Fibroblast of villous mesenchyme (primary cell): ENCODE measurements around the gene ASF1B. TPM values are rescaled to one million over a fixed set of nuclear protein-coding genes. Genes with fewer than 3 reads are reported as not detected.
"Not testable (repeated sequence)": the region's sequence is repeated elsewhere in the genome, so short reads cannot be mapped to it uniquely, and the experiment has no call there.

Experiments
- DNase-seq: peaks from one replicate; pipeline ENCODE4 v3.0.0-alpha.2; 2010; ENCODE audit warnings: low read depth
- H3K4me3 ChIP-seq: 2 replicates; pipeline ENCODE4 v1.5.1; 2011; ENCODE audit warnings: low read depth, mild to moderate bottlenecking, low read length
- total RNA-seq: library from RNA; depleted of rRNA; stranded (reverse); fragments of >200 nt; gene quantifications from 2 replicates; pipeline ENCODE4 v1.2.3, GENCODE V29; 2012
- TF ChIP-seq, protein P1 (sequence below): IDR thresholded peaks from 2 replicates; pipeline ENCODE4 v1.5.1; 2012; ENCODE audit warnings: low read depth, mild to moderate bottlenecking, low read length; ENCODE audit not compliant: insufficient read depth

The ASF1B gene
- total RNA-seq, 1 donor = 8.2 TPM

DNA sequence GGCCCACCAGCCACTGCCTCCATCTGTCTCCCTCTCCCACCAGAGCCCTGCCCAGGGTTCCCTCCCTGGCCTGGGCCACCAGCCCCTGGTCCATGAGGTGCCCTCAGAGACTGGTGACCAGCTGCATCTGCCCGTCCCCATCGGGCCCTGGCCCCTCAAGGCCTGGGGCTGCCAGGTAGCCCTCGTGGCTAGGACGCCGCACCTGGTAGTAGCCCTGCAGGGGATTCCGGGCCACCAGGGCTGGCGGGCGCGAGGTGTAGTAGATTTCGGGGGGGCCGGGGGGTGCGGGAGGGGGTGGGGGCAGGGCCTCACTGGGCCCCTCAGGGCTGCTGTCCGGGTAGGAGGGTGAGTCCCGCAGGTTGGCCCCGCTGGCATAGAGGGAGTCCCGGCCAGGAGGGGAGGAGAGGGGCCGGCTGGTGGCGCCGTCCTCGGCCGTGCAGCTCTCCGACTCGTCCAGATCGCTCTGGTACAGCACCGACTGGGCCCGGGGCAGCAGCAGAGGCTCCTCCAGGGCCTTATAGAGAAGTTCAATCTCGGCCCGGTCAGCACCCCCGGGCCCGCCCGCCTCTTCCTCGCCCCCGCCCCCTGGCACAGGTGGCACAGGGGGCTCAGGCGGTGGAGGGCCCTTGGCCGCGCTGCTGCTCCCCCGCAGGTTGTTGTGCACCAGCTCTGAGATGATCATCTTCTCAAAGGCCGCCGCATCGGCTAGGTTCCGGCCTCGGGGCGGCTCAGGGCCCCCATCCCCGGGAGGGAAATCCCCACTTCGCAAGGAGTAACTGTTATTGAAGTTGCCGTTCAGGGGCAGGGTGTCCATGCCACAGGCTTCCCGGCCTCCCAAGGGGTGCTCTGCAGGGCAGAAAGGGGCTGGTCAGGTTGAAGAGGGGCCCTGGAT is 14.6 kb upstream of the ASF1B start:
- TF ChIP-seq, protein P1, sequence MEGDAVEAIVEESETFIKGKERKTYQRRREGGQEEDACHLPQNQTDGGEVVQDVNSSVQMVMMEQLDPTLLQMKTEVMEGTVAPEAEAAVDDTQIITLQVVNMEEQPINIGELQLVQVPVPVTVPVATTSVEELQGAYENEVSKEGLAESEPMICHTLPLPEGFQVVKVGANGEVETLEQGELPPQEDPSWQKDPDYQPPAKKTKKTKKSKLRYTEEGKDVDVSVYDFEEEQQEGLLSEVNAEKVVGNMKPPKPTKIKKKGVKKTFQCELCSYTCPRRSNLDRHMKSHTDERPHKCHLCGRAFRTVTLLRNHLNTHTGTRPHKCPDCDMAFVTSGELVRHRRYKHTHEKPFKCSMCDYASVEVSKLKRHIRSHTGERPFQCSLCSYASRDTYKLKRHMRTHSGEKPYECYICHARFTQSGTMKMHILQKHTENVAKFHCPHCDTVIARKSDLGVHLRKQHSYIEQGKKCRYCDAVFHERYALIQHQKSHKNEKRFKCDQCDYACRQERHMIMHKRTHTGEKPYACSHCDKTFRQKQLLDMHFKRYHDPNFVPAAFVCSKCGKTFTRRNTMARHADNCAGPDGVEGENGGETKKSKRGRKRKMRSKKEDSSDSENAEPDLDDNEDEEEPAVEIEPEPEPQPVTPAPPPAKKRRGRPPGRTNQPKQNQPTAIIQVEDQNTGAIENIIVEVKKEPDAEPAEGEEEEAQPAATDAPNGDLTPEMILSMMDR = no peak
- no peak for DNase-seq
- H3K4me3 ChIP-seq = no peak overlapping the region

DNA sequence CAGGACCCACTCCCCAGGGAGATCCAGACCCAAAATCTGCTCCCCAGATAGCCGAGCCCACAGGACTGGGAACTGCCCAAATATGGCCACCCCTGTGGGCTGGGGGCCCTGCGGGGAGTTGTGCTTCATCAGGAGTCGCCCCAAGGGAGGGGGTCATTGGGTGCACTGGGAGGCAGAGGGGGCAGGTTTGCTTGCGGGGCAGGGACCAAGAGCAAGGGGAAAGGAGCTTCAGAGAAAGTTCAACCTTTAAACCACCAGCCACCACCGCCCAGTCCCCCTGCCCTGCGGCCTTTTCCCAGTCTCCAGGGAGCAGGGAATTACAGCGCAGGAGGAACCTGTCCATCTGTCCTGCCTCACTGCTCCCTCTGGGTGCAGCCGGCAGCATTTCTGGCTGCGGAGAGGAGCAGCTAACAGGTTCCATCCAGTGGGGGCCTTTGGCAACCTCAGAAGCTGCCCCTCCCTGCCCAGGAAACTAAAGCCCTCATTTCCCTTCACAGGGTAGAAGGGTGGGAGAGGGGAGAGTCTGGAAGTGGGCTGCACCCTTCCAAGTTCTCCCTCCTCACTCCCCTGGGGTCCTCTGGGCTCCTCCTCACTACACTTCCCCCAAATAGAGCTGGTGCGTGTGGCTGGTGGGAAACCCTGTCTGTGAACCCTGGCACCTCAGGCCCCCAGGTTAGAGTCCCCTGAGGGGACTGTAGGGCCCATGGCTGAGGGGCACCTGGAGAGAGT is 13.8 kb upstream of the ASF1B start:
- no peak overlapping the region for H3K4me3 ChIP-seq
- TF ChIP-seq, protein P1 = no peak
- no peak for DNase-seq

DNA sequence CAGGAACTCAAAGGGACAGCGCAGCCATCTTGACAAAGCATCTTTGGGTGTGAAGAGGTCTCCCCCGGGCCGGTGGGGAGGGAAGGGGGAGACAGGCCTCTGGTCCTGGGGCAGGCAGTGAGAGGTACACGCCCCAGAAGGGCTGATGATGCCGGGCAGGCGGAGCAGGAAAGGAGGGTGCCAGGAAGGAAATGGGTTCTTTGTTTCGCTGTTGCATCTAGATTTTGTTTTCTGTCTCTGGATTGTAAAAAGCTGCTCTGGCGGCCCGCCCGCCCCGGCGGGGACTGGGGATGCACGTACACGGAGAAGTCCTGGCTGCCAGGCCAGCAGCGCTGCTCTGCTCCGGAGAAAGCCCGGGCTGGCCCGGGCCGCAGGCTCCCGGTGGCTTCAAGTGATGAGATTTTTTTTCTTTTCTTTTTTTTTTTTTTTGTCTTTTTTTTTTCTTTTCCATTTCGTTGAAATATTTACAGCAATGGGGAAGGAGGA is 13.2 kb upstream of the ASF1B start:
- TF ChIP-seq, protein P1 = no peak
- DNase-seq = peak; percentile 37
- no peak overlapping the region for H3K4me3 ChIP-seq

DNA sequence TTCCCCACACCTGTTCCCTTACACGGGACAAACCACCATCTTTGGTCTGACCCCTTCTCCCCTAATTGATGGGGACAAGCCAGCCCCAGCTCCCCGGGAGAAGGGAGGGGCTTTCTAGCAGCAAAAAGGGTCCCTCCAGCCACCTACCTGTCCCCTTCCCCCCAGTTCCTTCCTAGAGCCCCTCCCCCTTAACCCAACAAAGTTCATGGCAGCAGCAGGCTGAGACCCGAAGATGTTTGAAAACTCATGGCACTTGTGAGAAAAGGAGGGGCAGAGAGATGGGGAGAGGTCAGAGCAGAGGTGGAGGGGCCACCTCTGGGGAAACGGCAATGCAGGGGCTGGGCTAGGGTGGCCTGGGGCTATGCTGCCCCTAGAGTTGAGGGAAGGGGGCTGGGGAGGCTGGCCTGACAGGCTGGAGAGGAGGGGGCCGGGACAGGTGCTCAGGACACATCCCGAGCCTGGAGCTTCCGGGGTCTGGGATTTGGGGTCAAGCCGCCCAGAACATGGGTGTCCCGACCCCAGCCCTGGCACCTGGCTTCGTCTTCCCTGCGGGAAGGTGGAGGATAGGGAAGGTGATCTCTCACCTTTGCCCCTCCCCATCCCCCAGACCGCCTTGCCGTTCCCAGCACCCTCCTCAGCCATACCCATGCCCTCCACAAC is 12.5 kb upstream of the ASF1B start:
- DNase-seq = no peak
- no peak overlapping the region for H3K4me3 ChIP-seq

DNA sequence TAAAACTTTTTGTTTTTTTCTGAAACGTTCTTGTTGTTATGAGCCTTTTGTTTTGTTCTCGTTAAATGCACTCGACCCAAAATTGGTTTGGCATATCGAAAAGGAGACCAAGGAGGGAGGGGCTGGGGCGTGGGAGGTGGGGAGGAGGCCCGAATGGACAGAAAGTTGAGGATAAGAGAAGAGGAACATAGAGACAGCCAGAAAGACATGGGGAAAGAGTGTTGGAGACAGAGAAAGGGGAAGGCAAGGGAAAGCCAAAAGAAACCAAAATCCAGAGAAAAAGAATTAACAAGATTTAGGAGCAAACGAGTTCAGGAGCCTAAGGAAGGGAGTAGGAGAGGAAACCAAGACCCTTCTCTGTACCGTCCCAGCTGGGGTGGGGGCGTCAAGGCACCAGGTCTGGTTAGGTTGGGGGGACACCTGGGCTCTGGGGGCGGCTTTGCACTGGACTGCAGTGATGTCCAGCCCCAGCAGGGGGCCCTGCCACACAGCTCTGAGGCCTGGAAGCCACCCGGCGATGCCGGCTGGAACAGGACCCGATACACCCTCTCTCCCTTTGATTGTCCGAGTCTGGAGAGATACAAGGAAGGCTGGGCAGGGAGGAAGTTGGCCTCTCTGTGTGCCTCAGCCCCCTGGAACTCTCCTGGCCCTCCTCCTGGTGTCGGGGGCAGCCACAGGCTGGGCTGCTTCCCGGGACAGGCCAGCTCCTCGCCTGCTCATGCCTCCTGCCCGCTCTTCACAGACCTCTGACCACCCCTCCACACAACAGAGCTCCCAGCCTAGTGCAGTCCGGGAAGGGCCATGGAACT is 11.6 kb upstream of the ASF1B start:
- peak; percentile 57 for DNase-seq
- TF ChIP-seq, protein P1 = peak; percentile 95
- H3K4me3 ChIP-seq = no peak overlapping the region

More for the DNA sequence above, 12.5 kb upstream of the ASF1B start:
- TF ChIP-seq, protein P1 = no peak

DNA sequence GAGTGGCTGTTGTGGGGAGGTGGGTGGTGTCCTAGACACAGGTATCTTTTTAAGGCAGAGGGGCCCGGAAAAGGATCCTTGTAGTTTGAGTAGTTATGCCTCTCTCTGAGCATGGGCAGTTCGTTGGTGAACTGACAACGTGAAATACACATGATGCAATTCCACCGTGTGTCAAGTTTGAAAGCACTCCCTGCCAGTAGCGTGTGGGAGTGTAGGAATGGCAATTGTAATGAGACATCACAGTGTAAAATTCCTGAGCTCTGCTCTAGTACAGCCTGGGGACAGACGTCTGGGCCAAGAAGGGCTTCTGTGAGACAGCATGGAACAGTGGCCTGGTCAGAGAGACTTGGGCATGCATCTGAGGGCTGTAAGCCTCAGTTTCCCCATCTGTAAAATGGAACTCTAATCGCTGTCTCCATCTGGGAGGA is 10.4 kb upstream of the ASF1B start:
- TF ChIP-seq, protein P1 = no peak
- no peak overlapping the region for H3K4me3 ChIP-seq
- DNase-seq = peak; percentile 82

DNA sequence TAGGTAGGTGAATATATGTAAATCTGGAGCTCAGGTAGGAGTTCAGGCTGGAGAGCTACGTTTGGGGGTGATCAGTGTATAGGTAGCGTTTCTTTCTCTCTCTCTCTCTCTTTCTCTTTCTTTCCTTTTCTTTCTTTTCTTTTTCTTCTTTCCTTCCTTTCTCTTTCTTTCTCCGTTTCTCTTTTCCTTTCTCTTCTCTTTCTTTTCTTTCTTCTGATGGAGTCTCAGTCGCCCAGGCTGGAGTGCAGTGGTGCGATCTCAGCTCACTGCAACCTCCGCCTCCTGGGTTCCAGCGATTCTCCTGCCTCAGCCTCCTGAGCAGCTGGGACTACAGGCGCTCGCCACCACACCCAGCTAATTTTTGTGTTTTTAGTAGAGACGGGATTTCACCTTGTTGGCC is 9.8 kb upstream of the ASF1B start:
- DNase-seq, H3K4me3 ChIP-seq: not testable (repeated sequence)
